Left ventricle myocardium inferior (tissue), 1 donor: Measurements from ENCODE around the gene RBM6. TPM values are rescaled to one million over a fixed set of nuclear protein-coding genes. Genes with fewer than 3 reads are reported as not detected.
"Not testable (repeated sequence)": the region's sequence is repeated elsewhere in the genome, so short reads cannot be mapped to it uniquely, and the experiment has no call there.

Experiments
- DNase-seq: peaks from one replicate; pipeline ENCODE4 v3.0.0-alpha.2; 2020
- H3K27ac ChIP-seq: fragments of 200-600 bp; replicated peaks from 2 replicates; pipeline ENCODE4 v1.8.0; 2021
- H3K27me3 ChIP-seq: fragments of 200-600 bp; 2 replicates; pipeline ENCODE4 v1.8.0; 2021; ENCODE audit warnings: low read depth
- H3K36me3 ChIP-seq: fragments of 200-600 bp; 2 replicates; pipeline ENCODE4 v1.8.0; 2021
- H3K4me1 ChIP-seq: fragments of 200-600 bp; 2 replicates; pipeline ENCODE4 v1.8.0; 2021
- H3K4me3 ChIP-seq: fragments of 200-600 bp; 2 replicates; pipeline ENCODE4 v1.8.0; 2021; ENCODE audit warnings: mild to moderate bottlenecking, moderate library complexity
- H3K9me3 ChIP-seq: fragments of 200-600 bp; replicated peaks from 2 replicates; pipeline ENCODE4 v1.8.0; 2021
- CTCF ChIP-seq: fragments of 200-600 bp; IDR thresholded peaks from 2 replicates; pipeline ENCODE4 v1.8.0; 2021; ENCODE audit warnings: antibody characterized with exemption, mild to moderate bottlenecking, borderline replicate concordance
- intact Hi-C: fragments of 100-400 bp; cut with micrococcal nuclease; formaldehyde crosslinking; loops from one replicate; pipeline ENCODE4 v1.11.0; 2022
- total RNA-seq: library from RNA; stranded (reverse); fragmentation: NEBNext Ultra II Directional; extraction: Animal tissue kit (Norgen Biotek cat#: 25700); gene quantifications from one replicate; pipeline ENCODE4 v1.2.1, GENCODE V29; 2021
- donor health status: DM: no; HTN: yes; CAD: no; lungs with severe emphysema.

The RBM6 gene
- total RNA-seq, 1 donor from 2014 or later = 40.4 TPM

DNA sequence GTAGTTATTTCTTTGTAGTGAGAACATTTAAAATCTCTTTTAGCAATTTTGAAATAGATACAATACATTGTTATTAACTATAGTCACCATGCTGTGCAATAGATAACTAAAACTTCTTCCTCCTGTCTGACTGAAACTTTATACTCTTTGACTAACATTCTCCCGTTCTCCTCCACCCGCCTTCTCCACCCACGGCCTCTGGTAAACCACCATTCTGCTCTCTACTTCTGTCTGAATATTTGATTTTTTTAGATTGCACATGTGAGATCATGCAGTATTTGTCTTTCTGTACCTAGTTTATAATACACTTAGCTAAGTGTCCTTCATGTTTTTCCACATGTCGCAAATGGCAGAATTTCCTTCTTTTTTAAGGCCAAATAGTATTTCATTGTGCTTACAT lies 76.0 kb downstream of the RBM6 start:
- DNase-seq = no peak
- peaks cover 40% of the 10 kb centered on the region for H3K36me3 ChIP-seq
- peaks cover 3% of the 10 kb centered on the region for H3K4me1 ChIP-seq
- no peaks in the 10 kb centered on the region for H3K27me3 ChIP-seq
- H3K27ac ChIP-seq = no peak overlapping the region
- TF ChIP-seq CTCF = no peak
- no peak overlapping the region for H3K4me3 ChIP-seq
- intact Hi-C loops = no loop called here
- no peaks in the 10 kb centered on the region for H3K9me3 ChIP-seq

- no peak overlapping the region for H3K4me3 ChIP-seq
- no peak for TF ChIP-seq CTCF
- H3K9me3 ChIP-seq = no peaks in the 10 kb centered on the region
- H3K4me1 ChIP-seq = no peaks in the 10 kb centered on the region
- DNase-seq = no peak
- no peaks in the 10 kb centered on the region for H3K27me3 ChIP-seq
- intact Hi-C loops = no loop called here
- no peak overlapping the region for H3K27ac ChIP-seq
- H3K36me3 ChIP-seq = peaks cover 14% of the 10 kb centered on the region
These were observed 88.4 kb downstream of the RBM6 start for GRCh38 chr3:50028346-50028745.

- H3K9me3 ChIP-seq, H3K4me3 ChIP-seq, intact Hi-C loops, H3K36me3 ChIP-seq, DNase-seq, H3K27ac ChIP-seq, H3K27me3 ChIP-seq, H3K4me1 ChIP-seq: not testable (repeated sequence)
These were observed 91.3 kb downstream of the RBM6 start for GRCh38 chr3:50031201-50031600.

DNA sequence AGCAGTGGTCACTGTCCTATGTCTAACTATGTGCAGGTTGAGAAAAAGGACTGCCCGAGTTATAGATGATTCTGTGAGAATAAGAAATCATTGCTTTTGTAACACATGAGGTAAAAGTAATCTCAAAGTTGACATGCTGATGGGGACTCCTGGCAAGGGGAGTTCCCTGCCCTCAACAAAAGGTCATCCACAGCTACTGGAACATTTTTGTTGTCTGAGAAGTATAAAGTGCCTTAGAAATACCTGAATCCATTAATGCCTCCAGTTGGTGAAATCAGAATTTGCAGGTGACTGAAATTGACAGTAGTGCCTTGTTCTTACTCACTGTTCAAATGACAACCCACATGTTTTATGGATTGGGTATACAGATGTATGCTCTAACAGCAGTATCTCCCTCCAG lies 105.0 kb downstream of the RBM6 start:
- Histone ChIP-seq H3K36me3 (peaks cover 29% of the 10 kb centered on the region), H3K4me1 (peaks cover 9% of the 10 kb centered on the region), H3K9me3 (no peaks in the 10 kb centered on the region), H3K27ac (no peak overlapping the region), H3K27me3 (no peaks in the 10 kb centered on the region), H3K4me3 (no peak overlapping the region)
- intact Hi-C loops = no loop called here
- DNase-seq = no peak
- TF ChIP-seq CTCF = no peak

DNA sequence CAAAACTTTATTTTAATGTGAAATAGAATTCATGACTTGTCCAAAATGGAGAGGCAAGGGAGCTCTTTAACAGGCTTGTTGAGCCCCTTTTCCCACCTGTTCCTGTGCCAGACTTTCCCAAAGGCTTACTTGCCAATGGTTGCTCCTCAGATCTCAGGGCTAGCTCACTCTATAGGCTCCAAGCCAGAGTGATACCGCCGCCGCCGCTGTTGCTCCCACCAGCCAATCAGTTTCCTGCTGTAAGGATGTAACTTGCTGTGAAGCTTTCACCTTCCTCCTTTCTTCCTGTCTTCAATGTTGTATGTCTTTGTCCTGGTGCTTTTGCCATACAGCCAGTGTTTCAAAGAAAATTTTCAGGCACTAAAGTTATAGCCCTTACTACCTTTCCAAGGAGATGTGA lies 107.5 kb downstream of the RBM6 start:
- H3K27ac ChIP-seq = no peak overlapping the region
- peaks cover 14% of the 10 kb centered on the region for H3K4me1 ChIP-seq
- H3K36me3 ChIP-seq = peaks cover 51% of the 10 kb centered on the region
- DNase-seq = no peak
- no peaks in the 10 kb centered on the region for H3K27me3 ChIP-seq
- H3K4me3 ChIP-seq = no peak overlapping the region
- H3K9me3 ChIP-seq = no peaks in the 10 kb centered on the region
- intact Hi-C loops = no loop called here
- no peak for TF ChIP-seq CTCF

GRCh38 chr3:50050361-50050760 lies 110.4 kb downstream of the RBM6 start:
- Histone ChIP-seq H3K27me3 (no peaks in the 10 kb centered on the region), H3K9me3 (no peaks in the 10 kb centered on the region), H3K4me3 (no peak overlapping the region), H3K4me1 (peaks cover 8% of the 10 kb centered on the region), H3K36me3 (peaks cover 75% of the 10 kb centered on the region), H3K27ac (no peak overlapping the region)
- intact Hi-C loops = no loop called here
- no peak for DNase-seq
- no peak for TF ChIP-seq CTCF
